ENCODE results near the gene GPATCH4.
A peak's percentile ranks its signal among the peaks of the same experiment; 100 is the strongest.
"Not testable (repeated sequence)": the region's sequence is repeated elsewhere in the genome, so short reads cannot be mapped to it uniquely, and the experiment has no call there.

GPATCH4 gene

GRCh38 chr1:156627313-156627880, 26.1 kb upstream of the GPATCH4 start:
- DNase-seq (ENCODE audit: low spot score) (peak; percentile 29), FAIRE-seq (no peak)

- no peak for DNase-seq (ENCODE audit: low spot score)
- FAIRE-seq: no peak
Observed at GRCh38 chr1:156626079-156626438, 24.8 kb upstream of the GPATCH4 start.

GRCh38 chr1:156625436-156626078, 24.3 kb upstream of the GPATCH4 start:
- DNase-seq (ENCODE audit: low spot score) (no peak), FAIRE-seq (no peak)

- no peak for FAIRE-seq
Observed at GRCh38 chr1:156624814-156625435, 23.6 kb upstream of the GPATCH4 start.

GRCh38 chr1:156623946-156624813, 22.9 kb upstream of the GPATCH4 start:
- no peak for FAIRE-seq
- DNase-seq (ENCODE audit: low spot score): no peak

More at GRCh38 chr1:156624814-156625435, 23.6 kb upstream of the GPATCH4 start:
- DNase-seq (ENCODE audit: low spot score): no peak

GRCh38 chr1:156622581-156623297, 21.5 kb upstream of the GPATCH4 start:
- no peak for FAIRE-seq
- DNase-seq (ENCODE audit: low spot score): no peak

- no peak for DNase-seq (ENCODE audit: low spot score)
- no peak for FAIRE-seq
Observed at GRCh38 chr1:156619582-156619955, 18.3 kb upstream of the GPATCH4 start.

GRCh38 chr1:156618853-156619581, 17.7 kb upstream of the GPATCH4 start, which contains the start of gene HAPLN2:
TSS of gene HAPLN2 (plus strand) at chr1:156619415. CDS start at chr1:156623491, 4,076 bp downstream.
- DNase-seq (ENCODE audit: low spot score): no peak

GRCh38 chr1:156616463-156616862, 15.2 kb upstream of the GPATCH4 start:
- FAIRE-seq (no peak), DNase-seq (ENCODE audit: low spot score) (peak; percentile 36)

More at GRCh38 chr1:156618853-156619581, 17.7 kb upstream of the GPATCH4 start, which contains the start of gene HAPLN2:
- no peak for FAIRE-seq

GRCh38 chr1:156615946-156616345, 14.7 kb upstream of the GPATCH4 start:
- DNase-seq (ENCODE audit: low spot score): no peak
- no peak for FAIRE-seq

GRCh38 chr1:156612666-156613065, 11.4 kb upstream of the GPATCH4 start:
- FAIRE-seq (no peak), DNase-seq (ENCODE audit: low spot score) (no peak)

- not testable (repeated sequence) for FAIRE-seq; DNase-seq (ENCODE audit: low spot score)
Observed at GRCh38 chr1:156610072-156610471, 8.8 kb upstream of the GPATCH4 start.

GRCh38 chr1:156608981-156609380, 7.7 kb upstream of the GPATCH4 start:
- no peak for FAIRE-seq
- DNase-seq (ENCODE audit: low spot score): no peak

GRCh38 chr1:156608036-156608674, 6.9 kb upstream of the GPATCH4 start:
- FAIRE-seq: peak; percentile 66
- DNase-seq (ENCODE audit: low spot score): peak; percentile 68

- not testable (repeated sequence) for FAIRE-seq
Observed at GRCh38 chr1:156607344-156607743, 6.1 kb upstream of the GPATCH4 start.

GRCh38 chr1:156602557-156602993, 1.3 kb upstream of the GPATCH4 start:
- DNase-seq (ENCODE audit: low spot score) (no peak), FAIRE-seq (no peak)

More at GRCh38 chr1:156607344-156607743, 6.1 kb upstream of the GPATCH4 start:
- DNase-seq (ENCODE audit: low spot score): not testable (repeated sequence)

GRCh38 chr1:156601892-156602291, 613 bp upstream of the GPATCH4 start:
- FAIRE-seq: no peak

GRCh38 chr1:156600733-156601121, 552 bp downstream of the GPATCH4 start:
- no peak for DNase-seq (ENCODE audit: low spot score)

More at GRCh38 chr1:156601892-156602291, 613 bp upstream of the GPATCH4 start:
- no peak for DNase-seq (ENCODE audit: low spot score)

GRCh38 chr1:156599811-156600210, 1.5 kb downstream of the GPATCH4 start:
- DNase-seq (ENCODE audit: low spot score) (peak; percentile 24), FAIRE-seq (no peak)

More at GRCh38 chr1:156600733-156601121, 552 bp downstream of the GPATCH4 start:
- FAIRE-seq: no peak
